ENCODE data around the gene CEP57L1.

Gene CEP57L1

DNA sequence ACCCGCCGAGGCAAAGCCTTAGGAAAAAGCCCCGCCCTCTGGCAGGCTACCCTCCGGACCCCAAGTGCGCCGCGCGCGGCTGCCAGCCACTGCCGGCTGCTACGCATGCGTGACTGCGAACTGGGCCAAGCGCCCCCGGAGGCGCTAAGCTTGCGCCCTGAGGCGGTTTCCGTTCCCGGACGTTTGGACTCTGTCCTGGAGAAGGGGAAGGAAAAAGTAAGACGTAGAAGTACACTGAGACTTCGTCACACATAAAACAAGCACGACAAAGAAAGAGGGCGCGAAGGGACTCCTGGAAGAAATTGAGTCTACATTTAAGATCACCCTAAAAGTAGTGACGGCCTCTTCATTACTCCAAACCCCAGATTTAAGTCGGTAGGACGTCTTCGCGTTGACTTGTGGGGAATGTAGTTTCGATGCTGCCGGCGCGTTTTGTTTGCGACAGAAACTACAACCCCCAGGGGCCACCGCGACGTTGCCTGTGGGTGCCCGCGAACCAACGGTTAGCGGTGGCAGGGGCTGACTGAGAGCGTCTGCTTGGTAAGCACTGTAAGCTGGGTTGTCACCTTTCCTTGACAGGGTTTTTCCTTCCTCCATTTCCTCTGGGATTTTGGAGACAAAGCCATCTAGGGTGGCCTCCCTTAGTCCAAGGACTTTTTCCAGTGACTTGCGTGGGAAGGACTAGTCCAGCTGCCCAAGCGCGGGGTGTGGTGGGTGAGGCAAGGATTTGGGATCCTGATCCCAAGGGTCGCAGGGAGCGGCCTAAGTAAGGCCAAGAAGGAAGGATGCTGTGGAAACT, at the start of gene CEP57L1:
Gene CEP57L1 (plus strand): TSS at position 472 of the 799 bp plus-strand sequence. CDS start 49,715 bp downstream, outside the sequence.
- DNase-seq (ENCODE audit: low read depth): peak; percentile 92
- peak within 1 kb of the TSS; percentile 87 for H3K4me3 ChIP-seq (ENCODE audit: low read length)
- TF ChIP-seq, protein P1, sequence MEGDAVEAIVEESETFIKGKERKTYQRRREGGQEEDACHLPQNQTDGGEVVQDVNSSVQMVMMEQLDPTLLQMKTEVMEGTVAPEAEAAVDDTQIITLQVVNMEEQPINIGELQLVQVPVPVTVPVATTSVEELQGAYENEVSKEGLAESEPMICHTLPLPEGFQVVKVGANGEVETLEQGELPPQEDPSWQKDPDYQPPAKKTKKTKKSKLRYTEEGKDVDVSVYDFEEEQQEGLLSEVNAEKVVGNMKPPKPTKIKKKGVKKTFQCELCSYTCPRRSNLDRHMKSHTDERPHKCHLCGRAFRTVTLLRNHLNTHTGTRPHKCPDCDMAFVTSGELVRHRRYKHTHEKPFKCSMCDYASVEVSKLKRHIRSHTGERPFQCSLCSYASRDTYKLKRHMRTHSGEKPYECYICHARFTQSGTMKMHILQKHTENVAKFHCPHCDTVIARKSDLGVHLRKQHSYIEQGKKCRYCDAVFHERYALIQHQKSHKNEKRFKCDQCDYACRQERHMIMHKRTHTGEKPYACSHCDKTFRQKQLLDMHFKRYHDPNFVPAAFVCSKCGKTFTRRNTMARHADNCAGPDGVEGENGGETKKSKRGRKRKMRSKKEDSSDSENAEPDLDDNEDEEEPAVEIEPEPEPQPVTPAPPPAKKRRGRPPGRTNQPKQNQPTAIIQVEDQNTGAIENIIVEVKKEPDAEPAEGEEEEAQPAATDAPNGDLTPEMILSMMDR (conservative IDR thresholded peaks at IDR 0.05; ENCODE audit: low read depth, low read length): peak; percentile 18

DNA sequence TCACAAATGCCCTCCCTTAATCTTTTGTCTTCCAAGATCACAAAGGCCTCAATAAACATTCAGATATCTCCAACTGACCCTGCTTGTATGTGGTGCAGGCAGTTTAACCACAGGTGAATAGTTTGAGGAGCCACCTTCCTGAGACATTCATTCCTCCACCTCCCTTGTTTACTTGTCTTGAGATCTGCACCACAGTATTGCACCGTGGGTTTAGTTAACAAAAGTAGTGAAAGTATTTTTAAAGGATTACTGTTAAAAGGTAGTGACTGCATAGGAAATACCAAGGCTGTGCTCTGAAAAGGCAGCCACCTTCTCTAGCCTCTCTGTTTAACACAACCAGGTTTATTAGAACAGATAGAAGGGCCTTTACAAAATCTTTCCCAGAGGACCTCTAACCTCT, 47.1 kb upstream of the CEP57L1 start:
- H3K4me3 ChIP-seq (ENCODE audit: low read length): no peak overlapping the region
- TF ChIP-seq, protein P1 (conservative IDR thresholded peaks at IDR 0.05; ENCODE audit: low read depth, low read length): no peak
- DNase-seq (ENCODE audit: low read depth): no peak

DNA sequence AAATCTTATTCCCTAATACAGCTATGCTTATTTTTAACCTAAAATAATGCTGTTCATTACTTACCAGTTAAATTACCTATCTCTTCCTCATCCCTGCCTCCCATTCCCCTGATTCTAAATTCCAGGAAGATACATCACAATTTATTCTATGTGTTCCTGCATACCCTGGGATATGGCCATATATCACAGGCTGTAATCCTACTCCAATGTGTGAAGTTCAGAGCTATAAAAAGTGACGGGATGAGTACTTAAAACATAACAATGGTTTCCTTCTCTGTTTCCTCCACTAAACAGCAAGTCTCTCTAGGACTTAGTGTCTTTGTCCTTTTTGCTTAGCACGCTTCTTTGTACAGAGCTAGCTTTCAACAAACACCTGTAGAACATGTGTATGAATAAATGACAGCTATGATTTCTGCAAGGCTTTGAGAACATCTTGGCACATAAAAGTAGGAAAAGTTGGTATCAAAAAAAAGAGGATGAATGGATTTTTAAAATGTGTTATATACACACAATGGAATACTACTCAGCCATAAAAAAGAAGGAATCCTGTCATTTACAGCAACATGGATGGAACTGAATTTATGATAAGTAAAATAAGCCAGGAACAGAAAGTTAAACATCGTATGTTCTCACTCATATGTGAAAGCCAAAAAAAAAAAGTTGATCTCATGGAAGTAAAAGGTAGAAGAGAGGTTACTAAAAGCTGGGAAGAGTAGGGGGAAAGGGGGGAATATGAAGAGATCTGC, 46.5 kb upstream of the CEP57L1 start:
- TF ChIP-seq, protein P1 (conservative IDR thresholded peaks at IDR 0.05; ENCODE audit: low read depth, low read length): no peak
- H3K4me3 ChIP-seq (ENCODE audit: low read length): no peak overlapping the region
- no peak for DNase-seq (ENCODE audit: low read depth)

DNA sequence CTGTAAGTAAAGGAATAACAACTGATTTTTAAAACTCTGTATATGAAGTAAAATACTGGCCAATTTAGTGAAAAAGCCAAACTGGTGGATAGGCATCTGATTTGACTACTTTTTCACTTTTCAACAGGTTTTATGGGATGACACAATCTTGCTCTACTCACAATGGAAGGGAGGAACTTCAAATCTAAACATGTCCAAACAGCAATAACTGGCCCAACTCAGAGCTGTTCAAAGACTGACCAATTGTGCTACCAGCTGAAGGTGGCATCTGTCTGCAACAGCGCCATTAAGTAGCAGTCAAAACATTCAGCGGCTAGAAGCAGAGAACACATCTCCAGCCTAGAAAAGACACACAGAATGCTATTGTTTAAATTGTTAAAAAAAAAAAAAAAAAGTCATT, 45.3 kb upstream of the CEP57L1 start:
- no peak for DNase-seq (ENCODE audit: low read depth)
- TF ChIP-seq, protein P1 (conservative IDR thresholded peaks at IDR 0.05; ENCODE audit: low read depth, low read length): no peak
- H3K4me3 ChIP-seq (ENCODE audit: low read length): no peak overlapping the region

- no peak for DNase-seq (ENCODE audit: low read depth)
- TF ChIP-seq, protein P1 (conservative IDR thresholded peaks at IDR 0.05; ENCODE audit: low read depth, low read length): no peak
These were observed 44.7 kb upstream of the CEP57L1 start for GRCh38 chr6:109050447-109051102.

DNA sequence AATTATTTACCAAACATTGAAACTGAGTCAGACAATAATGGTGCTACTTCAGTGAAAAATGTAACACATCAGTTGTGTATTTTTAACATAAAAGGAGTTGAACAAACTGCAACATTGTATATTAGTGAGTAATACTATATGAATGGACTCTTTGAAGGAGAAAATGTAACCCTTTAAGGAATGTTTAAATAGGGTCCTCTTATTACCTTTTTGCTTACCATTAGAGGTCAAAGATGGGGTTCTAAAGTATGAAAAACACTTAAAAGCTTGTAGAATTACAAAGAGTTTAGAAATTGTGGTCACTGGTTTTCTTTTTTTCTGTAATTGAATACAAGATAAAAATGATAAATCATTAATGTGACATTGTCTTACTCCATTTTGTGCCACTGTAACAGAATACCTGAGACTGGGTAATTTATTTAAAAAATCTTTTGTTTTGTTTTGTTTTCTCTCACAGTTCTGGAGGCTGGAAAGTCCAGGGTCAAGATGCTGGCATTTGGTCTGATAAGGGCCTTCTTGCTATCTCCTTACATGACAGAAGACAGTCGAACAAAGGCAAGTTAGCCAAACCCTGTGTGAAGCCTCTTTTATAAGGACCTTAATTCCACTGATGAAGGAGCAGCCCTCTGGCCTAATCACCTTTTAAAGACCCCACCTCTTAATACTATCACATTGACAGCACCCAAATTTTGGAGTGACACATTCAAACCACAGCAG, 43.8 kb upstream of the CEP57L1 start:
- H3K4me3 ChIP-seq (ENCODE audit: low read length): no peak overlapping the region
- no peak for DNase-seq (ENCODE audit: low read depth)
- TF ChIP-seq, protein P1 (conservative IDR thresholded peaks at IDR 0.05; ENCODE audit: low read depth, low read length): no peak

More at GRCh38 chr6:109050447-109051102, 44.7 kb upstream of the CEP57L1 start:
- no peak overlapping the region for H3K4me3 ChIP-seq (ENCODE audit: low read length)

Data from retinal pigment epithelial cell (primary cell).